GM18907 (cell line): ENCODE results near the gene FADS3.

Experiments used
- ATAC-seq: cut with Tn5 transposase; IDR thresholded peaks from one replicate; pipeline ENCODE4 v1.9.1; 2021; ENCODE audit warnings: mild to moderate bottlenecking, moderate library complexity; ENCODE audit not compliant: unreplicated experiment

FADS3 gene

GRCh38 chr11:61881397-61881796 lies 9.9 kb downstream of the FADS3 start:
- ATAC-seq, result no peak

GRCh38 chr11:61880454-61880853 lies 10.9 kb downstream of the FADS3 start:
- ATAC-seq, result no peak

- no peak for ATAC-seq
Measured at GRCh38 chr11:61880031-61880430, 11.3 kb downstream of the FADS3 start.

GRCh38 chr11:61879152-61879551 lies 12.2 kb downstream of the FADS3 start:
- no peak for ATAC-seq

- ATAC-seq, result no peak
Measured at GRCh38 chr11:61875698-61876097, 15.6 kb downstream of the FADS3 start.

- no peak for ATAC-seq
Measured at GRCh38 chr11:61874853-61875252, 16.5 kb downstream of the FADS3 start.

GRCh38 chr11:61874377-61874809 lies 17.0 kb downstream of the FADS3 start:
- no peak for ATAC-seq

GRCh38 chr11:61873588-61874376 lies 17.6 kb downstream of the FADS3 start:
- no peak for ATAC-seq

- no peak for ATAC-seq
Measured at GRCh38 chr11:61872935-61873565, 18.3 kb downstream of the FADS3 start.

- peak; percentile 83 for ATAC-seq
Measured at GRCh38 chr11:61871158-61871597, 20.2 kb downstream of the FADS3 start.

- no peak for ATAC-seq
Measured at GRCh38 chr11:61870541-61871031, 20.8 kb downstream of the FADS3 start.

GRCh38 chr11:61869708-61870451 lies 21.5 kb downstream of the FADS3 start:
- no peak for ATAC-seq

- ATAC-seq, result no peak
Measured at GRCh38 chr11:61869429-61869707, 22.0 kb downstream of the FADS3 start.

GRCh38 chr11:61868571-61869428 lies 22.5 kb downstream of the FADS3 start:
- ATAC-seq, result no peak

GRCh38 chr11:61866958-61867343 lies 24.4 kb downstream of the FADS3 start:
- ATAC-seq, result no peak

- ATAC-seq, result no peak
Measured at GRCh38 chr11:61866231-61866957, 25.0 kb downstream of the FADS3 start.

GRCh38 chr11:61864814-61865775 lies 26.2 kb downstream of the FADS3 start:
- no peak for ATAC-seq

GRCh38 chr11:61863548-61864081 lies 27.7 kb downstream of the FADS3 start:
- no peak for ATAC-seq
